H1 (cell line): ENCODE data around the gene NOTCH2. TPM values are rescaled to one million over a fixed set of nuclear protein-coding genes. Genes with fewer than 3 reads are reported as not detected.
A peak's percentile ranks its signal among the peaks of the same experiment; 100 is the strongest.
"Not testable (repeated sequence)": the region's sequence is repeated elsewhere in the genome, so short reads cannot be mapped to it uniquely, and the experiment has no call there.

Source experiments
- CTCF ChIA-PET: fragments of 300-600 bp; sonication (Branson Sonifier 250); formaldehyde crosslinking; loops from one replicate; lab custom pipeline; 2021; ENCODE audit not compliant: partially characterized antibody; lab: Charles Lee
- POLR2A ChIA-PET: fragments of 300-600 bp; sonication (Branson Sonifier 250); formaldehyde crosslinking; loops from one replicate; lab custom pipeline; 2021; ENCODE audit warnings: inconsistent platforms; ENCODE audit not compliant: partially characterized antibody; lab: Charles Lee
- DNase-seq, 2 experiments: peaks; one replicate each; pipeline versions ENCODE4 v3.0.0 to v3.0.0-alpha.2; 2010 to 2022; ENCODE audit warnings: low spot score in 2 of 2, low read depth in 1 of 2, mixed read lengths in 1 of 2
- FAIRE-seq: peaks from 2 replicates; lab custom pipeline; 2011; peaks lifted over from hg19 to GRCh38; lab: Jason Lieb, UNC
- H2AFZ ChIP-seq: 2 replicates; pipeline ENCODE4 v1.8.1; 2012; ENCODE audit warnings: low read length, inconsistent platforms
- H2AK5ac ChIP-seq: 2 replicates; pipeline ENCODE4 v1.6.1; 2013; ENCODE audit warnings: low read depth, low read length
- H2BK120ac ChIP-seq: replicated peaks from 2 replicates; pipeline ENCODE3; 2013; ENCODE audit warnings: low read depth, low read length, inconsistent platforms
- H2BK12ac ChIP-seq: 2 replicates; pipeline ENCODE4 v1.6.1; 2013; ENCODE audit warnings: low read depth, low read length
- H2BK15ac ChIP-seq: 2 replicates; pipeline ENCODE4 v1.6.1; 2013; ENCODE audit warnings: low read length
- H2BK20ac ChIP-seq: 2 replicates; pipeline ENCODE4 v1.6.1; 2013; ENCODE audit warnings: low read length
- H2BK5ac ChIP-seq: 2 replicates; pipeline ENCODE4 v1.6.1; 2013; ENCODE audit warnings: low read depth, low read length
- H3K14ac ChIP-seq: 2 replicates; pipeline ENCODE4 v1.6.1; 2013; ENCODE audit warnings: inconsistent platforms; ENCODE audit not compliant: insufficient read length
- H3K18ac ChIP-seq: 2 replicates; pipeline ENCODE4 v1.6.1; 2013; ENCODE audit warnings: low read length; ENCODE audit errors: extremely low read depth
- H3K23ac ChIP-seq: 2 replicates; pipeline ENCODE4 v1.6.1; 2013; ENCODE audit warnings: inconsistent platforms; ENCODE audit not compliant: insufficient read length
- H3K23me2 ChIP-seq: 2 replicates; pipeline ENCODE4 v1.6.1; 2013; ENCODE audit warnings: low read depth, low read length
- H3K27ac ChIP-seq: 2 replicates; pipeline ENCODE4 v1.6.1; 2011; ENCODE audit warnings: low read depth, low read length, inconsistent platforms
- H3K27me3 ChIP-seq, 4 experiments: replicated peaks in 1 of 4; 1 replicate in 1 of 4; 2 replicates in 3 of 4; pipeline versions ENCODE4 v1.6.1 to v1.8.1; 2011 to 2013; ENCODE audit warnings: low read length in 3 of 4, mild to moderate bottlenecking in 3 of 4, inconsistent platforms in 2 of 4, mixed read lengths in 2 of 4, moderate library complexity in 1 of 4; ENCODE audit not compliant: control insufficient read depth in 3 of 4, insufficient read depth in 3 of 4; ENCODE audit errors: extremely low read depth in 1 of 4
- H3K36me3 ChIP-seq, 4 experiments: 2 replicates each; pipeline versions ENCODE4 v1.6.1 to v1.8.1; 2011 to 2013; ENCODE audit warnings: mild to moderate bottlenecking in 4 of 4, low read length in 3 of 4, moderate library complexity in 2 of 4, control low read depth in 1 of 4, inconsistent platforms in 1 of 4; ENCODE audit not compliant: insufficient read depth in 4 of 4, control insufficient read depth in 2 of 4
- H3K4ac ChIP-seq: replicated peaks from 2 replicates; pipeline ENCODE3; 2013; ENCODE audit warnings: low read length, low read depth, mixed read lengths, inconsistent platforms; ENCODE audit not compliant: insufficient read length
- H3K4me1 ChIP-seq, 4 experiments: replicated peaks in 1 of 4; 1 replicate in 1 of 4; 2 replicates in 3 of 4; pipeline versions ENCODE4 v1.6.1 to v1.8.1; 2011 to 2013; ENCODE audit warnings: low read length in 3 of 4, inconsistent platforms in 2 of 4, mixed read lengths in 1 of 4; ENCODE audit not compliant: insufficient read depth in 4 of 4, control insufficient read depth in 3 of 4
- H3K4me2 ChIP-seq, 2 experiments: 2 replicates each; pipeline versions ENCODE4 v1.6.1 to v1.8.1; 2011 to 2013; ENCODE audit warnings: low read depth in 2 of 2, low read length in 2 of 2, control low read depth in 1 of 2, inconsistent platforms in 1 of 2, mild to moderate bottlenecking in 1 of 2; ENCODE audit not compliant: insufficient read depth in 1 of 2
- H3K4me3 ChIP-seq, 4 experiments: fragments of 200-600, 300-600 bp in 1 of 4; sonication (generic), shearing (Covaris generic), sonication (Bioruptor Twin) in 1 of 4; 2 replicates each; pipeline versions ENCODE4 v1.5.1 to v1.8.1; 2011 to 2016; ENCODE audit warnings: low read length in 4 of 4, low read depth in 3 of 4, control low read depth in 2 of 4, inconsistent platforms in 2 of 4, mild to moderate bottlenecking in 2 of 4, mixed read lengths in 1 of 4, moderate library complexity in 1 of 4; ENCODE audit not compliant: insufficient read depth in 2 of 4; ENCODE audit errors: extremely low read depth in 1 of 4
- H3K56ac ChIP-seq: replicated peaks from 2 replicates; pipeline ENCODE3; 2013; ENCODE audit warnings: low read depth, mild to moderate bottlenecking, mixed read lengths, low read length, inconsistent platforms; ENCODE audit not compliant: insufficient read length
- H3K79me1 ChIP-seq: 2 replicates; pipeline ENCODE4 v1.6.1; 2013; ENCODE audit warnings: low read depth, low read length, control low read depth
- H3K79me2 ChIP-seq, 2 experiments: 2 replicates each; pipeline versions ENCODE4 v1.6.1 to v1.8.1; 2012 to 2013; ENCODE audit warnings: low read length in 2 of 2, mild to moderate bottlenecking in 2 of 2, inconsistent platforms in 1 of 2; ENCODE audit not compliant: insufficient read depth in 2 of 2, control insufficient read depth in 1 of 2
- H3K9ac ChIP-seq, 4 experiments: replicated peaks in 1 of 4; 1 replicate in 1 of 4; 2 replicates in 3 of 4; pipeline versions ENCODE4 v1.6.1 to v1.8.1; 2011 to 2013; ENCODE audit warnings: low read depth in 3 of 4, low read length in 3 of 4, control low read depth in 2 of 4, mild to moderate bottlenecking in 2 of 4, moderate library complexity in 2 of 4, inconsistent platforms in 1 of 4; ENCODE audit errors: extremely low read depth in 1 of 4
- H3K9me3 ChIP-seq, 2 experiments: 2 replicates each; pipeline versions ENCODE4 v1.6.1 to v1.8.1; 2012 to 2013; ENCODE audit warnings: mild to moderate bottlenecking in 2 of 2, moderate library complexity in 2 of 2, control low read depth in 1 of 2, inconsistent platforms in 1 of 2, low read depth in 1 of 2, low read length in 1 of 2, mixed read lengths in 1 of 2; ENCODE audit not compliant: insufficient read depth in 2 of 2
- H4K20me1 ChIP-seq, 2 experiments: replicated peaks in 1 of 2; 2 replicates each; pipeline versions ENCODE3 to v1.8.1; 2011 to 2013; ENCODE audit warnings: inconsistent platforms in 2 of 2, low read length in 2 of 2, mild to moderate bottlenecking in 1 of 2; ENCODE audit not compliant: insufficient read depth in 2 of 2, control insufficient read depth in 1 of 2
- H4K5ac ChIP-seq: 2 replicates; pipeline ENCODE4 v1.6.1; 2013; ENCODE audit warnings: low read length, low read depth, mixed read lengths, inconsistent platforms; ENCODE audit not compliant: insufficient read length
- H4K8ac ChIP-seq: 2 replicates; pipeline ENCODE4 v1.8.0; 2013; ENCODE audit warnings: mild to moderate bottlenecking, moderate library complexity, low read length, inconsistent platforms; ENCODE audit not compliant: insufficient read depth; ENCODE audit errors: extremely low read depth
- H4K91ac ChIP-seq: replicated peaks from 2 replicates; pipeline ENCODE3; 2013; ENCODE audit warnings: low read length, mixed read lengths, inconsistent platforms; ENCODE audit not compliant: insufficient read length
- PHF8 ChIP-seq: fragments of 200-600 bp; sonication (generic); conservative IDR thresholded peaks from 2 replicates; pipeline ENCODE4 v1.7.1; 2012; ENCODE audit warnings: low read depth, mild to moderate bottlenecking, inconsistent platforms, low read length, moderate library complexity
- TAF1 ChIP-seq: IDR thresholded peaks from 2 replicates; pipeline ENCODE4 v1.6.1; 2011; ENCODE audit warnings: mild to moderate bottlenecking, low read depth, low read length
- TBP ChIP-seq: IDR thresholded peaks from 2 replicates; pipeline ENCODE4 v1.6.1; 2011; ENCODE audit warnings: low read depth, low read length, improper control_type of control experiment
- WGBS, 2 experiments: shearing (Covaris generic) in 1 of 2; methylation state at CpG; one replicate each; pipeline versions ENCODE4 v1.1.6 to v1.1.7; 2013 to 2015; ENCODE audit warnings: low lambda C conversion rate in 2 of 2, mixed read lengths in 2 of 2, inconsistent platforms in 1 of 2, low coverage in 1 of 2, missing lambda C conversion rate in 1 of 2; ENCODE audit not compliant: insufficient replicate concordance in 2 of 2, insufficient coverage in 1 of 2, insufficient read length in 1 of 2; ENCODE audit errors: extremely low coverage in 1 of 2, missing lambda C conversion rate in 1 of 2; 5-methylcytosine and 5-hydroxymethylcytosine counted together
- long read RNA-seq, 2 experiments: library from RNA in 1 of 2; library from capped mRNA in 1 of 2; stranded (forward); transcript quantifications; one replicate each; pipeline ENCODE4 v2.0.0, GENCODE V29; 2021; ENCODE audit warnings: inconsistent platforms in 1 of 2
- polyA minus RNA-seq, 3 experiments: library from RNA; depleted of rRNA, polyadenylated mRNA; stranded (reverse); fragments of >200 nt; gene quantifications; 1 replicate in 2 of 3; 2 replicates in 1 of 3; pipeline ENCODE4 v1.2.3, GENCODE V29; 2011
- polyA plus RNA-seq, 7 experiments: library from polyadenylated mRNA; depleted of rRNA in 3 of 7; stranded (reverse) in 5 of 7; unstranded in 2 of 7; fragments of >200 nt in 5 of 7; fragments of 200-250 nt in 2 of 7; gene quantifications; 1 replicate in 5 of 7; 2 replicates in 1 of 7; 4 replicates in 1 of 7; pipeline versions ENCODE4 v1.2.1 to v1.2.3, GENCODE V29; 2011 to 2013; ENCODE audit warnings: missing spikeins in 2 of 7, mixed read lengths in 2 of 7
- total RNA-seq: library from RNA; stranded (reverse); fragmentation: NEBNext Ultra II Directional; extraction: Animal tissue kit (Norgen Biotek cat#: 25700); gene quantifications from 2 replicates; pipeline ENCODE4 v1.2.1, GENCODE V29; 2021

The NOTCH2 gene
- total RNA-seq (60.9 and 63.0 TPM in 2 replicates), polyA plus RNA-seq (2011; rRNA removed) (17.5 and 17.7 TPM in 2 replicates), polyA minus RNA-seq (2011; rRNA and poly(A)+ RNA removed) (122 and 216 TPM in 2 replicates)
- polyA plus RNA-seq (2011; cell fraction: cytosol; rRNA removed), result 15.5 TPM
- polyA plus RNA-seq (2011; cell fraction: nucleus; rRNA removed), result 41.8 TPM
- polyA plus RNA-seq (2012, experiment 1 of 2), result 17.3 to 22.8 TPM (median 21.2 TPM) in 4 replicates
- 1.7 TPM for polyA plus RNA-seq (2012, experiment 2 of 2)
- polyA plus RNA-seq (2013, experiment 1 of 2), result 30.8 TPM
- 27.6 TPM for polyA plus RNA-seq (2013, experiment 2 of 2)
- polyA minus RNA-seq (2011; cell fraction: cytosol; rRNA and poly(A)+ RNA removed), result 53.4 TPM
- 87.9 TPM for polyA minus RNA-seq (2011; cell fraction: nucleus; rRNA and poly(A)+ RNA removed)
- long read RNA-seq, experiment 1, partial matches to known transcripts, result 6 of 30 reads
- long read RNA-seq, experiment 1, other reads (novel, unspliced or antisense), result 23 of 30 reads
- long read RNA-seq, experiment 2, partial matches to known transcripts, result 1 of 4 reads
- long read RNA-seq, experiment 2, other reads (novel, unspliced or antisense), result 3 of 4 reads

GRCh38 chr1:120069067-120069919 lies at the start of gene NOTCH2:
Gene NOTCH2 (minus strand): TSS chr1:120069662. CDS start chr1:120069406, 256 bp downstream.
- H2BK12ac ChIP-seq, H3K27ac ChIP-seq, H3K36me3 ChIP-seq, CTCF ChIA-PET, H2BK5ac ChIP-seq, H2BK20ac ChIP-seq, H2AFZ ChIP-seq, H4K91ac ChIP-seq, H3K23me2 ChIP-seq, FAIRE-seq, H3K14ac ChIP-seq, H3K56ac ChIP-seq, H2BK15ac ChIP-seq, H3K79me1 ChIP-seq, H3K4ac ChIP-seq, H4K5ac ChIP-seq, H3K23ac ChIP-seq, H3K9me3 ChIP-seq, H2BK120ac ChIP-seq, H4K20me1 ChIP-seq, H4K8ac ChIP-seq, H3K79me2 ChIP-seq, H3K27me3 ChIP-seq, H3K4me1 ChIP-seq, H2AK5ac ChIP-seq, H3K18ac ChIP-seq, POLR2A ChIA-PET: not testable (repeated sequence)
- TF ChIP-seq PHF8, result 0 out of 2 replicates have a peak, but pooled peaks have one; percentile 23
- peak; percentile 52; the same call in 1 of the 2 replicates for TF ChIP-seq TAF1
- peak; percentile 52 for TF ChIP-seq TBP
- H3K4me2 ChIP-seq, result peak within 1 kb of the TSS in 1 of 2 experiments; percentile 49; a peak in 2 of 4 replicates
- peak in 1 of 2 experiments; percentile 78 for DNase-seq
- peak within 1 kb of the TSS in 1 of 4 experiments; percentile 59; a peak in 2 of 7 replicates for H3K9ac ChIP-seq
- H3K4me3 ChIP-seq, result peak within 1 kb of the TSS in 3 of 4 experiments; percentile 23 to 55 (median 31); a peak in 7 of 8 replicates
- WGBS, 2 experiments, result 0% methylated on average over 8 of the region's 95 CpGs; no CpG with 5 or more reads in 1 of the 2 experiments
